Brain microvascular endothelial cell (primary cell): ENCODE measurements around the gene HOXA10.

Experiments used
- DNase-seq: peaks from one replicate; pipeline ENCODE4 v3.0.0-alpha.2; 2020
- H3K27ac ChIP-seq: fragments of 250-450 bp; sonication (Bioruptor Pico); 2 replicates; pipeline ENCODE4 v1.5.1; 2020; ENCODE audit warnings: mild to moderate bottlenecking, moderate library complexity
- H3K27me3 ChIP-seq: fragments of 250-450 bp; sonication (Bioruptor Pico); replicated peaks from 2 replicates; pipeline ENCODE4 v1.5.1; 2020; ENCODE audit warnings: mild to moderate bottlenecking
- H3K36me3 ChIP-seq: fragments of 250-450 bp; sonication (Bioruptor Pico); replicated peaks from 2 replicates; pipeline ENCODE4 v1.5.1; 2020; ENCODE audit warnings: mild to moderate bottlenecking
- H3K4me3 ChIP-seq: 2 replicates; pipeline ENCODE4 v1.5.1; 2011; ENCODE audit warnings: low read depth, mild to moderate bottlenecking, control low read depth, low read length, moderate library complexity
- CTCF ChIP-seq: IDR thresholded peaks from 2 replicates; pipeline ENCODE4 v1.5.1; 2011; ENCODE audit warnings: low read depth, mild to moderate bottlenecking, moderate library complexity, low read length, control low read depth, inconsistent platforms; ENCODE audit errors: missing control alignments
- in situ Hi-C: cut with HindIII; loops from 2 replicates; pipeline ENCODE4 v1.10.0; 2017; ENCODE audit warnings: low sequenced_read_pairs, low pct_ligation_motif_present

HOXA10 gene

DNA sequence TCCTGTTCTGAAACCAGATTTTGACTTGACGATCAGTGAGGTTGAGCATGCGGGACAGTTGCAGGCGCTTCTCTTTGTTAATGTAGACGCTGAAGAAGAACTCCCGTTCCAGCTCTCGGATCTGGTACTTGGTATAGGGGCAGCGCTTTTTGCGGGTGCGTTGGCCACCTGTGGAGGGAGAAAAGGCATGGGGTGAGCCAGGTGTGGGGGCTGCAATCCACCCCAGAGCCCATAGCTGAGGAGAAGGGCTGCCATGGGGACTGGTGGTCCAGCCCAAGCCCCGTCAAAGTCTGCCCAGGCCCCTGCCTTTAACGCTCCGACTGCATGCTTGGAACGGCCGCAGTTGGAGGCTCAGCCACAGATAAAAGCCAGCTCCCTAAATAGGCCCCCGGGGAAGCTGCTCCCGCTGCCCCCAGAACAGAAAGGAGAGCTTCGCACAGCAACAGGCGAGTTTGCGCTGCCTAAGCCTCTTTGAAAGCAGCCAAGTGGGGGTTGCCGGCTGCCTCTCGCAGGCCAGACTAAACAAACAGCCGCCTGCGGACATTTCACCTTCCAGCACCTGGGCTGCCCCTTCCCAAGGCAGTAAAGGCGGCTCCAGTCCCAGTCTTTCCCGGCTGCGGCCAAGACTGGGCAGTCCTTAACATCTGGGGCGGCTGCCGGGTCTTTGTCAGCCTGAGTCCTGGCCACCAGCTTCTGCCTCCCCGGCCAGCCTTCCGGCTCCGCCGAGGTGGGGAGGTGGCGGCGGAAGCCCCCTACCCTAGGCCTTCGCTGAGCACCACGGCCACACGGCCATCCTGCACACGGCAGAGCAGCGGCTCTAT, 9.0 kb upstream of the HOXA10 start:
- in situ Hi-C loops: no loop called here
- no peak for TF ChIP-seq CTCF
- Histone ChIP-seq H3K27ac (no peak overlapping the region), H3K36me3 (no peaks in the 10 kb centered on the region), H3K4me3 (no peak overlapping the region), H3K27me3 (peaks cover 90% of the 10 kb centered on the region)
- no peak for DNase-seq

DNA sequence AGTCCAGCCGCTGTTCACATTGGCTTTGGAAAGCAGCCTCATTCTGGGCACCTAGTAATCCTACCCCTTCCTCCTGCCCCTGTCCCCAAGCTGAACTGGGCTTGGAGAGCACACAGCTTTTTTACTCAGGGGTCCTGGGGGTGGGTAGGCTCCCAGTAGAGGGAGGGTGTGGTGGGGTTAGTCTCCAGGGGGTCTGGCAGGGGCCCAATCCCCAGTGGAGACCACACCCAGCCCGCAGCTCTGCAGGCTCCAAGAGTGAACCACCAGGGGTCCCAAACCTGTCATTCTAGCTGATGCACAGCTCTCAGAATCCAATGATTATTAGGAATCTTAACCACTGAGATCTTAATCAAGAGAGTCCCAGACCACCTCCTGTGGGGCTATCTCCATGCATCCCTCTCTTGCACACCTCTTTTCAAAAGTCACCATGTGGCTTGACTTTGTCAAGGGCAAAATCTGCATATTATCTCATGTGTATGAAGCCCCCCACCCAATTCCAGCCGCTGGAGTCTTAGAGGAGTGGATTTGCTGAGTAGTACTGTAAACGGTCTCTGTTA, 8.2 kb upstream of the HOXA10 start:
- Histone ChIP-seq H3K27ac (no peak overlapping the region), H3K27me3 (peaks cover 90% of the 10 kb centered on the region), H3K4me3 (no peak overlapping the region), H3K36me3 (no peaks in the 10 kb centered on the region)
- in situ Hi-C loops: no loop called here
- no peak for TF ChIP-seq CTCF
- DNase-seq: no peak

GRCh38 chr7:27181795-27182275, 7.7 kb upstream of the HOXA10 start:
- DNase-seq: no peak
- no peaks in the 10 kb centered on the region for H3K36me3 ChIP-seq
- H3K4me3 ChIP-seq: no peak overlapping the region
- in situ Hi-C loops: no loop called here
- TF ChIP-seq CTCF: no peak
- no peak overlapping the region for H3K27ac ChIP-seq
- peaks cover 91% of the 10 kb centered on the region for H3K27me3 ChIP-seq

DNA sequence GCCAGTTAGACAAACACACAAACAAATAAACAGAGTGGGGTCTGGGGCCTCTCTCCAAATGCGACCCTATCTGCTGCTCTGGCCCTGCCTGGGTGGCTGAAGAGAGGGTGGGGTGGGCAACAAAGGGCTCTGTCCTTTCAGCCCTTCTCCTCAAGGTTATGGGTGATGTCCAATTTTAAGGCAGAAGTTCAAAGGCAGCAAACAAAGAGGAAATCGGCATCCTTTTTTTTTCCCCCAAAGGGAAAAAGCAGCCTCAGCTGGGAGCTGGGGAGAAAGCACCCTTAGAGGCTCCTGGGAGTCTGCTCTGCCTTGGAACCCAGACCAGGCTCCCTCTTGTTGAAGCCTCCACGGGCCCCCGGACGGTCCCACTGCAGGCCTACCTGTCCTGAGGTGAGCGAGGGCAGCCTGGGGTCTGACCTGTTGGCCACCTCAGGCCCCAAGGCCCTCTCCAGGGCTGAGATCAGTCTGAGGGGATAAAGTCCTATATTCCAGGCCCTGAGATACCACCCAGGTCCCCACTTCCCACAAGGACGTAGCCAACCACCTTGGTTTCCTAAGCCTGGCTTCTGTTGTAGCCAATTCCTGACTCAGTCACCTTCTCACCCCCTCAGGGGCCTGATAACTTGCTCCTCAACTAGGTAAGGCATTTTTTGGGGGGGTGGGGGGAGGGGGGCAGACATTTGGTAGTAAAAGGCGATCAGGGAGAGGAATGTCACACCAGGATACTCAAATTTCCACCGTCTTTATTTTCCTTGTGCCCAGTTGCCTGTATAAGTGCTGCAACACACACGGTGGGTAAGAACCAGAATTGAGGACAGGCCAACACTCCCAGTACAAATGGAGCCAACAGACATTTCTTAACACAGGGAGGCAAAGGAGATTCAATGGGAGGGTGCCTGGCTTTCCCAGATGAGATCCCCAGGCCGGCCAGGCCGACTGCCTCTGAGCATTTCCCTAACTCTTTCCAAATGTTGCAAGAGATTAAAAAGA, 6.6 kb upstream of the HOXA10 start:
- DNase-seq: no peak
- H3K4me3 ChIP-seq: no peak overlapping the region
- in situ Hi-C loops: no loop called here
- H3K36me3 ChIP-seq: no peaks in the 10 kb centered on the region
- H3K27me3 ChIP-seq: peaks cover 92% of the 10 kb centered on the region
- no peak overlapping the region for H3K27ac ChIP-seq
- TF ChIP-seq CTCF: no peak

GRCh38 chr7:27179503-27180430, 5.6 kb upstream of the HOXA10 start:
- Histone ChIP-seq H3K4me3 (no peak overlapping the region), H3K27ac (no peak overlapping the region), H3K36me3 (no peaks in the 10 kb centered on the region), H3K27me3 (peaks cover 92% of the 10 kb centered on the region)
- TF ChIP-seq CTCF: peak; percentile 87
- in situ Hi-C loops: no loop called here
- DNase-seq: no peak
